Measurements from ENCODE around the gene SHANK1.
"Not testable (repeated sequence)": the region's sequence is repeated elsewhere in the genome, so short reads cannot be mapped to it uniquely, and the experiment has no call there.

SHANK1 gene

GRCh38 chr19:50626011-50626410 is 93.6 kb downstream of the SHANK1 start:
- Histone ChIP-seq H3K4me1 (ENCODE audit: low read length) (no peaks in the 10 kb centered on the region), H3K79me2 (ENCODE audit: low read length) (no peaks in the 10 kb centered on the region), H4K20me1 (ENCODE audit: insufficient read depth, low read length) (no peaks in the 10 kb centered on the region), H3K4me3 (ENCODE audit: low read length) (no peak overlapping the region), H3K4me2 (ENCODE audit: low read length) (no peak overlapping the region), H3K36me3 (replicated peaks; ENCODE audit: low read depth, low read length) (no peaks in the 10 kb centered on the region), H3K9me3 (ENCODE audit: insufficient read depth, low read length) (no peaks in the 10 kb centered on the region), H3K27ac (ENCODE audit: low read length) (no peak overlapping the region), H3K27me3 (ENCODE audit: low read depth, low read length) (no peaks in the 10 kb centered on the region), H3K9ac (ENCODE audit: low read length) (no peak overlapping the region), H2AFZ (ENCODE audit: low read depth, low read length) (no peak overlapping the region)
- TF ChIP-seq, protein P1, sequence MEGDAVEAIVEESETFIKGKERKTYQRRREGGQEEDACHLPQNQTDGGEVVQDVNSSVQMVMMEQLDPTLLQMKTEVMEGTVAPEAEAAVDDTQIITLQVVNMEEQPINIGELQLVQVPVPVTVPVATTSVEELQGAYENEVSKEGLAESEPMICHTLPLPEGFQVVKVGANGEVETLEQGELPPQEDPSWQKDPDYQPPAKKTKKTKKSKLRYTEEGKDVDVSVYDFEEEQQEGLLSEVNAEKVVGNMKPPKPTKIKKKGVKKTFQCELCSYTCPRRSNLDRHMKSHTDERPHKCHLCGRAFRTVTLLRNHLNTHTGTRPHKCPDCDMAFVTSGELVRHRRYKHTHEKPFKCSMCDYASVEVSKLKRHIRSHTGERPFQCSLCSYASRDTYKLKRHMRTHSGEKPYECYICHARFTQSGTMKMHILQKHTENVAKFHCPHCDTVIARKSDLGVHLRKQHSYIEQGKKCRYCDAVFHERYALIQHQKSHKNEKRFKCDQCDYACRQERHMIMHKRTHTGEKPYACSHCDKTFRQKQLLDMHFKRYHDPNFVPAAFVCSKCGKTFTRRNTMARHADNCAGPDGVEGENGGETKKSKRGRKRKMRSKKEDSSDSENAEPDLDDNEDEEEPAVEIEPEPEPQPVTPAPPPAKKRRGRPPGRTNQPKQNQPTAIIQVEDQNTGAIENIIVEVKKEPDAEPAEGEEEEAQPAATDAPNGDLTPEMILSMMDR (IDR thresholded peaks at IDR 0.05; ENCODE audit: low read depth, low read length): no peak
- no peak for TF ChIP-seq EZH2phosphoT487 (IDR thresholded peaks at IDR 0.05; ENCODE audit: low read depth)

GRCh38 chr19:50624949-50625600 is 94.5 kb downstream of the SHANK1 start:
- Histone ChIP-seq H3K4me3 (ENCODE audit: low read length) (no peak overlapping the region), H3K4me1 (ENCODE audit: low read length) (no peaks in the 10 kb centered on the region), H4K20me1 (ENCODE audit: insufficient read depth, low read length) (no peaks in the 10 kb centered on the region), H3K9me3 (ENCODE audit: insufficient read depth, low read length) (no peaks in the 10 kb centered on the region), H3K36me3 (replicated peaks; ENCODE audit: low read depth, low read length) (no peaks in the 10 kb centered on the region), H3K79me2 (ENCODE audit: low read length) (no peaks in the 10 kb centered on the region), H3K27me3 (ENCODE audit: low read depth, low read length) (no peaks in the 10 kb centered on the region), H3K27ac (ENCODE audit: low read length) (no peak overlapping the region), H3K9ac (ENCODE audit: low read length) (no peak overlapping the region), H2AFZ (ENCODE audit: low read depth, low read length) (no peak overlapping the region), H3K4me2 (ENCODE audit: low read length) (no peak overlapping the region)
- TF ChIP-seq, protein P1 (IDR thresholded peaks at IDR 0.05; ENCODE audit: low read depth, low read length): no peak
- TF ChIP-seq EZH2phosphoT487 (IDR thresholded peaks at IDR 0.05; ENCODE audit: low read depth): no peak

DNA sequence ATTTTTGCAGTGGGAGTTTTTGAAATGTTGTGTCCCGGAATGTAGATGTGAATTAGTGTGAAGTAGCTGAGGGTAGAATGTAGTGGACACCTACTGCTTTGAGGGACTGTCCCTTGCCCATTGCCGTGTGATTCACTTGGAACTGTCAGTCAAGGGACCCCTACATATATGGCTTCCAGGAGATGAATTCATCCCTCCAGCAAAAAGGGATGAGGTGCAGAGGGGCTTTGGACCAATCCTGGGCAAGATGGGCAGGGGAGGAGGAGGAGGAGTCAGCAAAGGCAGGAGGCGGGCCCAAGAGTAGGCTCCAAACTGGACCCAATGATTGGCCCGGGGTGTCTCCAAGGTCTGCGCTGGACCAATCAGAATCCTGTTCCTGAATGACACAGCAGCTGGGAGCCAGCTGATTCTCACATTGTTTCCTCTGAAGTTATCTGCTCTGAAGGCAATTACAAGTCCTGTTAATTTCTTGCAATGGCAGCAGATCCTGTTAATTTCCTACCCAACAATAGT is 99.2 kb downstream of the SHANK1 start:
- not testable (repeated sequence) for H3K4me2 ChIP-seq (ENCODE audit: low read length); H3K27me3 ChIP-seq (ENCODE audit: low read depth, low read length); H3K4me1 ChIP-seq (ENCODE audit: low read length); H2AFZ ChIP-seq (ENCODE audit: low read depth, low read length); H3K4me3 ChIP-seq (ENCODE audit: low read length); H3K79me2 ChIP-seq (ENCODE audit: low read length); H3K9me3 ChIP-seq (ENCODE audit: insufficient read depth, low read length); H3K36me3 ChIP-seq (replicated peaks; ENCODE audit: low read depth, low read length); H4K20me1 ChIP-seq (ENCODE audit: insufficient read depth, low read length); H3K9ac ChIP-seq (ENCODE audit: low read length); H3K27ac ChIP-seq (ENCODE audit: low read length)

DNA sequence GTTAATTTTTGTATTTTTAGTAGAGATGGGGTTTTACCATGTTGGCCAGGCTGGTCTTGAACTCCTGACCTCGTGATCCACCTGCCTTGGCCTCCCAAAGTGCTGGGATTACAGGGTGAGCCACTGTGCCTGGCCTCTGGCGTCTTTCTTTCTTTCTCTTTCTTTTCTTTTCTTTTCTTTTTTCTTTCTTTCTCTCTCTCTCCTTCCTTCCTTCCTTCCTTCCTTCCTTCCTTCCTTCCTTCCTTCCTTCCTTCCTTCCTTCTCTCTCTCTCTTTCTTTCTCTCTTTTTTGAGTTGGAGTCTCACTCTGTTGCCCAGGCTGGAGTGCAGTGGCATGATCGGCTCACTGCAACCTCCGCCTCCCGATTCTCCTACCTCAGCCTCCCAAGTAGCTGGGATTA is 100.4 kb downstream of the SHANK1 start:
- not testable (repeated sequence) for H4K20me1 ChIP-seq (ENCODE audit: insufficient read depth, low read length); H3K79me2 ChIP-seq (ENCODE audit: low read length); H3K4me3 ChIP-seq (ENCODE audit: low read length); H3K4me2 ChIP-seq (ENCODE audit: low read length); H3K27ac ChIP-seq (ENCODE audit: low read length); H3K9me3 ChIP-seq (ENCODE audit: insufficient read depth, low read length); H3K27me3 ChIP-seq (ENCODE audit: low read depth, low read length); H3K4me1 ChIP-seq (ENCODE audit: low read length); H3K9ac ChIP-seq (ENCODE audit: low read length); H2AFZ ChIP-seq (ENCODE audit: low read depth, low read length); H3K36me3 ChIP-seq (replicated peaks; ENCODE audit: low read depth, low read length)

DNA sequence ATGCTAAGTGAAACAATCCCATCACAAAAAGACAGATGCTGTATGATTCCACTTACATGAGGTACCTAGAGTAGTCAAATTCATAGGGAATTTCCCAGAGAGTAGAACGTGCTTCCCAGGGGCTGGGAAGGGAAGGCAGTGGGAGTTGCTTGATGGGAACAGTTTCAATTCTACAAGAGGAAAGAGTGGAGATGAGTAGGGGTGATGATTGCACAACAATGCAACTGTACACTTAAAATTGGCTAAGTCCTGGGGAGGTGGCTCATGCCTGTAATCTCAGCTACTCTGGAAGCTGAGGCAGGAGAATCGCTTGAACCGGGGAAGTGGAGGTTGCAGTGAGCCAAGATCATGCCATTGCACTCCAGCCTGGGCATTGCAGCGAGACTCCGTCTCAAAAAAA is 101.2 kb downstream of the SHANK1 start:
- H3K79me2 ChIP-seq (ENCODE audit: low read length); H3K36me3 ChIP-seq (replicated peaks; ENCODE audit: low read depth, low read length); H3K4me2 ChIP-seq (ENCODE audit: low read length); H3K4me3 ChIP-seq (ENCODE audit: low read length); H3K4me1 ChIP-seq (ENCODE audit: low read length); H3K9ac ChIP-seq (ENCODE audit: low read length); H3K27me3 ChIP-seq (ENCODE audit: low read depth, low read length); H3K27ac ChIP-seq (ENCODE audit: low read length); H3K9me3 ChIP-seq (ENCODE audit: insufficient read depth, low read length); H4K20me1 ChIP-seq (ENCODE audit: insufficient read depth, low read length); H2AFZ ChIP-seq (ENCODE audit: low read depth, low read length): not testable (repeated sequence)

- not testable (repeated sequence) for H3K9ac ChIP-seq (ENCODE audit: low read length); H3K4me1 ChIP-seq (ENCODE audit: low read length); H3K9me3 ChIP-seq (ENCODE audit: insufficient read depth, low read length); H2AFZ ChIP-seq (ENCODE audit: low read depth, low read length); H3K4me3 ChIP-seq (ENCODE audit: low read length); H3K36me3 ChIP-seq (replicated peaks; ENCODE audit: low read depth, low read length); H3K27ac ChIP-seq (ENCODE audit: low read length); H4K20me1 ChIP-seq (ENCODE audit: insufficient read depth, low read length); H3K79me2 ChIP-seq (ENCODE audit: low read length); H3K27me3 ChIP-seq (ENCODE audit: low read depth, low read length)
- peak overlapping the region; percentile 12; the same call in 1 of the 2 replicates for H3K4me2 ChIP-seq (ENCODE audit: low read length)
These were observed 106.8 kb downstream of the SHANK1 start for GRCh38 chr19:50612504-50613404.
